Thoracic aorta (tissue), 2 donors: Measurements from ENCODE around the gene ERC1. TPM values are rescaled to one million over a fixed set of nuclear protein-coding genes. Genes with fewer than 3 reads are reported as not detected.

Experiments used
- ATAC-seq: fragments of 150-250 bp; one replicate; pipeline ENCODE4 v1.8.0; 2017; ENCODE audit warnings: low read depth; ENCODE audit not compliant: insufficient number of reproducible peaks, low FRiP score
- DNase-seq: peaks from one replicate; pipeline ENCODE4 v3.0.0-alpha.2; 2020; ENCODE audit warnings: low spot score
- H3K27ac ChIP-seq, 2 donors: fragments of 200-600 bp; sonication (generic); 1 replicate in 1 of 2; 2 replicates in 1 of 2; pipeline ENCODE4 v1.5.1; 2016; ENCODE audit warnings: mild to moderate bottlenecking in 2 of 2, moderate library complexity in 2 of 2
- H3K27me3 ChIP-seq: fragments of 200-600 bp; sonication (generic); replicated peaks from 2 replicates; pipeline ENCODE4 v1.6.0; 2016; ENCODE audit warnings: mild to moderate bottlenecking; ENCODE audit not compliant: insufficient read depth
- H3K36me3 ChIP-seq: fragments of 200-600 bp; sonication (generic); one replicate; pipeline ENCODE4 v1.5.1; 2016
- H3K4me1 ChIP-seq, 2 donors: fragments of 200-600 bp; sonication (generic); 1 replicate in 1 of 2; 2 replicates in 1 of 2; pipeline versions ENCODE4 v1.5.1 to v1.6.0; 2016; ENCODE audit warnings: low read depth in 2 of 2, mild to moderate bottlenecking in 1 of 2; ENCODE audit not compliant: control insufficient read depth in 1 of 2
- H3K4me3 ChIP-seq: fragments of 200-600 bp; sonication (generic); 2 replicates; pipeline ENCODE4 v1.5.1; 2016; ENCODE audit warnings: mild to moderate bottlenecking
- H3K9me3 ChIP-seq: fragments of 200-600 bp; sonication (generic); 2 replicates; pipeline ENCODE4 v1.5.1; 2016
- CTCF ChIP-seq: fragments of 200-600 bp; sonication (generic); IDR thresholded peaks from one replicate; pipeline ENCODE4 v1.5.1; 2019; ENCODE audit warnings: antibody characterized with exemption
- total RNA-seq, 2 donors: library from RNA; depleted of rRNA; stranded (reverse); fragments of >200 nt; gene quantifications; one replicate each; pipeline versions ENCODE4 v1.1.0 to v1.2.3, GENCODE V29; 2016

The ERC1 gene
- total RNA-seq, 2 donors from 2014 or later: 45.8 to 80.0 TPM

GRCh38 chr12:1306817-1307216, 315.8 kb downstream of the ERC1 start:
- H3K27ac ChIP-seq: no peak overlapping the region
- peaks cover 3 to 10% of the 10 kb centered on the region in 2 donors for H3K4me1 ChIP-seq
- DNase-seq: no peak
- no peak for TF ChIP-seq CTCF
- H3K27me3 ChIP-seq: no peaks in the 10 kb centered on the region
- H3K4me3 ChIP-seq: no peak overlapping the region
- no peak for ATAC-seq
- H3K36me3 ChIP-seq: no peaks in the 10 kb centered on the region
- no peaks in the 10 kb centered on the region for H3K9me3 ChIP-seq

- Histone ChIP-seq H3K36me3 (no peaks in the 10 kb centered on the region), H3K4me3 (no peak overlapping the region), H3K27ac (no peak overlapping the region), H3K4me1 (peaks cover 3 to 20% of the 10 kb centered on the region in 2 donors), H3K9me3 (no peaks in the 10 kb centered on the region), H3K27me3 (no peaks in the 10 kb centered on the region)
- TF ChIP-seq CTCF: no peak
- no peak for ATAC-seq
- no peak for DNase-seq
Measured at GRCh38 chr12:1307796-1308195, 316.8 kb downstream of the ERC1 start.

GRCh38 chr12:1309613-1310012, 318.6 kb downstream of the ERC1 start:
- peaks cover 6% of the 10 kb centered on the region for H3K9me3 ChIP-seq
- H3K27ac ChIP-seq: no peak overlapping the region
- no peak overlapping the region for H3K4me3 ChIP-seq
- ATAC-seq (no peak), DNase-seq (no peak)
- no peaks in the 10 kb centered on the region for H3K36me3 ChIP-seq
- no peaks in the 10 kb centered on the region for H3K27me3 ChIP-seq
- peaks cover 3 to 22% of the 10 kb centered on the region in 2 donors for H3K4me1 ChIP-seq
- no peak for TF ChIP-seq CTCF

- Histone ChIP-seq H3K4me1 (peaks cover 1 to 22% of the 10 kb centered on the region in 2 donors), H3K4me3 (no peak overlapping the region), H3K36me3 (no peaks in the 10 kb centered on the region), H3K27me3 (no peaks in the 10 kb centered on the region), H3K27ac (no peak overlapping the region), H3K9me3 (peaks cover 8% of the 10 kb centered on the region)
- no peak for TF ChIP-seq CTCF
- no peak for ATAC-seq
- DNase-seq: no peak
Measured at GRCh38 chr12:1310653-1311052, 319.6 kb downstream of the ERC1 start.

- ATAC-seq (no peak), DNase-seq (no peak)
- H3K36me3 ChIP-seq: no peaks in the 10 kb centered on the region
- H3K27ac ChIP-seq: no peak overlapping the region
- TF ChIP-seq CTCF: no peak
- no peaks in the 10 kb centered on the region for H3K27me3 ChIP-seq
- peaks cover 8% of the 10 kb centered on the region for H3K9me3 ChIP-seq
- no peak overlapping the region for H3K4me3 ChIP-seq
- peaks cover 0 to 22% of the 10 kb centered on the region in 2 donors for H3K4me1 ChIP-seq
Measured at GRCh38 chr12:1311145-1311544, 320.1 kb downstream of the ERC1 start.
